Measurements from ENCODE around the gene OR7G2. TPM values are rescaled to one million over a fixed set of nuclear protein-coding genes. Genes with fewer than 3 reads are reported as not detected.
A peak's percentile ranks its signal among the peaks of the same experiment; 100 is the strongest.

The OR7G2 gene
- total and polyA plus RNA-seq, 3 experiments from 2014 or later = not detected

DNA sequence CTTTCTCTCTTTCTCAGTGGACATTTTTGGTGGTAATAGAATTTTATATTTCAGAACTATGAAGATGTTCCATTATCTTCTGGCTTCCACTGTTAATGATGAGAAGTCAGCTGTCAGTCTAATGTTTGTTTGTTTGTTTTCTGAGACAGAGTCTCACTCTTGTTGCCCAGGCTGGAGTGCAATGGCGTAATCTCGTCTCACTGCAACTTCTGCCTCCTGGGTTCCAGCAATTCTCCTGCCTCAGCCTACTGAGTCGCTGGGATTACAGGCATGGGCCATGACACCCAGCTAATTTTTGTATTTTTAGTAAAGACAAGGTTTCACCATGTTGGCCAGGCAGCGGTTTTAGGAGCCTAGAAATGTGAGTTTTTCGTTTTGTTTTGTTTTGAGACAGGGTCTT, 37.6 kb upstream of the OR7G2 start:
- Histone ChIP-seq H3K27ac (ENCODE audit: low read depth, low read length) (no peak overlapping the region), H3K9me3 (ENCODE audit: low read length) (peaks cover 8% of the 10 kb centered on the region), H3K27me3 (ENCODE audit: insufficient read depth, low read length, poor library complexity, severe bottlenecking) (no peaks in the 10 kb centered on the region), H3K36me3 (ENCODE audit: insufficient read depth, low read length) (no peaks in the 10 kb centered on the region), H3K4me1 (ENCODE audit: insufficient read depth, low read length) (peaks cover 21% of the 10 kb centered on the region), H3K4me3 (ENCODE audit: low read length) (no peak overlapping the region)
- peaks cover 5 to 16% (median 14%) of the 10 kb centered on the region in 5 donors for H3K9me3 Mint-ChIP-seq
- ChIA-PET POLR2A (no interaction called here), CTCF (no interaction called here)
- peaks cover 0 to 3% of the 10 kb centered on the region in 2 donors for H3K27me3 Mint-ChIP-seq
- no peak for DNase-seq
- peaks cover 70 to 90% (median 88%) of the 10 kb centered on the region in 3 donors for H3K4me1 Mint-ChIP-seq
- peaks cover 30 to 67% (median 35%) of the 10 kb centered on the region in 3 donors for H3K36me3 Mint-ChIP-seq
- H3K27ac Mint-ChIP-seq = no peak overlapping the region
- peak overlapping the region in 1 of 7 donors; percentile 48 for H3K4me3 Mint-ChIP-seq

GRCh38 chr19:9140159-9140874, 33.0 kb upstream of the OR7G2 start, which contains the start of gene ZNF317:
TSS of gene ZNF317 (plus strand) at chr19:9140397. CDS start at chr19:9156017, 15,620 bp downstream.
- Histone ChIP-seq H3K36me3 (ENCODE audit: insufficient read depth, low read length) (no peaks in the 10 kb centered on the region), H3K27me3 (ENCODE audit: insufficient read depth, low read length, poor library complexity, severe bottlenecking) (no peaks in the 10 kb centered on the region), H3K4me1 (ENCODE audit: insufficient read depth, low read length) (peaks cover 22% of the 10 kb centered on the region), H3K9me3 (ENCODE audit: low read length) (peaks cover 8% of the 10 kb centered on the region), H3K4me3 (ENCODE audit: low read length) (peak within 1 kb of the TSS; percentile 96), H3K27ac (ENCODE audit: low read depth, low read length) (peak within 1 kb of the TSS; percentile 91)
- Mint-ChIP-seq H3K9me3 (peaks cover 5 to 10% (median 7%) of the 10 kb centered on the region in 5 donors), H3K36me3 (peaks cover 14 to 31% (median 15%) of the 10 kb centered on the region in 3 donors), H3K27me3 (peaks cover 6 to 7% of the 10 kb centered on the region in 2 donors), H3K4me1 (peaks cover 45 to 60% (median 58%) of the 10 kb centered on the region in 3 donors), H3K4me3 (peak within 1 kb of the TSS; percentile 96 to 99 (median 99)), H3K27ac (peak within 1 kb of the TSS; percentile 91 to 99 (median 98))
- DNase-seq = peak; percentile 84 to 94 (median 88)
- POLR2A ChIA-PET = interaction anchor here (0.5 kb wide), 1 partner anchor 1387 kb away, joined by 3 read pairs; no protein-coding TSS in a partner anchor
- CTCF ChIA-PET = interaction anchor here (0.8 kb wide), 1 partner anchor 9 kb away, joined by 3 read pairs; no protein-coding TSS in a partner anchor

DNA sequence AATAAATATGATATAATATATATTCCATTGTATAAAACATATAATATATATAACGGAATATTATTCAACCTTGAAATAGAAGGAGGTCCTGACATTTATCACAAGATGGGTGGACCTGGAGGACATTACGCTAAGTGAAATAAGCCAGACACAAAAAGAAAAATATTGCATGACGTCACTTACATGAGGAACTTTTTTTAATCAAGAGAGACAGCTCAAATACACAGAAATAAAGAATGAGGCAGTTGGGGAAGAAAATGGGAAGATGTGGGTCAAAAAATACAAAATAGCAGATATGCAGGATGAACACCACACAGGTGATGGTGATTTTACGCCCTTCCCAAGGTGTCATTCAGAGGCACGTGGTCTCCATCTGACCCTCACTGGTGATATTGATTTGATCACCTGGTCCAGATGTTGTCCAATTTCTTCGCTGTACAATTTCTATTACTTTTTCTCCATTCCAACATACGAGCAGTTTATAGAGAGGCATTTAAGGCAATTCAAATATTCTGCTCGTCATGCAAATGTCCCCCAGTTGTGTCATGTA, 32.4 kb upstream of the OR7G2 start:
- H3K27me3 ChIP-seq (ENCODE audit: insufficient read depth, low read length, poor library complexity, severe bottlenecking) = no peaks in the 10 kb centered on the region
- ChIA-PET CTCF (no interaction called here), POLR2A (no interaction called here)
- peaks cover 44 to 55% (median 53%) of the 10 kb centered on the region in 3 donors for H3K4me1 Mint-ChIP-seq
- peaks cover 10 to 24% (median 11%) of the 10 kb centered on the region in 3 donors for H3K36me3 Mint-ChIP-seq
- peak overlapping the region; percentile 3 to 99 (median 98) for H3K27ac Mint-ChIP-seq
- no peak for DNase-seq
- peak overlapping the region; percentile 96 for H3K4me3 ChIP-seq (ENCODE audit: low read length)
- no peaks in the 10 kb centered on the region for H3K36me3 ChIP-seq (ENCODE audit: insufficient read depth, low read length)
- peaks cover under 1 to 5% (median 3%) of the 10 kb centered on the region in 5 donors for H3K9me3 Mint-ChIP-seq
- peak overlapping the region; percentile 96 to 99 (median 99) for H3K4me3 Mint-ChIP-seq
- H3K9me3 ChIP-seq (ENCODE audit: low read length) = peaks cover 2% of the 10 kb centered on the region
- peaks cover 7% of the 10 kb centered on the region in 2 donors for H3K27me3 Mint-ChIP-seq
- peaks cover 22% of the 10 kb centered on the region for H3K4me1 ChIP-seq (ENCODE audit: insufficient read depth, low read length)
- H3K27ac ChIP-seq (ENCODE audit: low read depth, low read length) = peak overlapping the region; percentile 91

DNA sequence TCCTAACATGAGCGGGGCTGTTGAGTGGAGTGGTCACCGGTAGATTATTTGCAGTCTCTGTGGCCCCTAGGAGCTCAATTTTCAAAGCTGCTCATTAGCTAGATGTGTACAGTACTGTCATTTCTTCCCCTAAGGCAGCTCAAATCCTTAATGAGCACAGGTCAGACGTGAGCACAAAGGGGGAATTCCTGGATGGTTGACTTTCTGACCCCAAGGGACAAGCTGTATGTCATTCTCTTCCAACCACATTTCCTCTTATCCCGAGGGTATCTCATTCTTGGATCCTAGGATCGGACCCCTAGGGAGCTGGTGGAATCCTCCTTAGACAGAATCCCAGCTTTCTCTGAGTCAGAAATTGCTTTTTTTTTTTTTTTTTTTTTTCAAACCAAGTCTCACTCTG, 25.1 kb upstream of the OR7G2 start:
- H3K4me1 Mint-ChIP-seq = peaks cover 4 to 12% (median 10%) of the 10 kb centered on the region in 3 donors
- H3K4me1 ChIP-seq (ENCODE audit: insufficient read depth, low read length) = no peaks in the 10 kb centered on the region
- POLR2A ChIA-PET = no interaction called here

DNA sequence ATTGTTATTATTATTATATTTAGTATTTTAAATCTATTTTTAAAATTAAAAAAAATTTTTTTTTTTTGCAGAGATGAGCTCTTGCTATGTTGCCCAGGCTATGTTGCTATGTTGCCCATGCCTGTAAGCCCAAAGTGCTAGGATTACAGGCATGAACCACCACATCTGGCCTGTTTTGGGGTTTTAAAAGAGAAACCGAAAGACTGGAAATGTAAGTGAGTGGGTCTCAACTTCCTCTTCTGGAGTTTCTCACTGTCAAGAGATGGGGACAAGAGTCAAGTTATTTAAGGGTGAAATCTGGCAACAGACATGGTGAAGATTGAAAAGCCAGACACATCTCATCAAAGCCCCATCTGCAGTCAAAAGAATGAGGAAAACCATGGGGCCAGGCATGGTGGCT, 23.7 kb upstream of the OR7G2 start:
- H3K27ac ChIP-seq (ENCODE audit: low read depth, low read length) = no peak overlapping the region
- H3K9me3 ChIP-seq (ENCODE audit: low read length) = no peaks in the 10 kb centered on the region
- no peak overlapping the region for H3K27ac Mint-ChIP-seq
- DNase-seq = no peak
- peaks cover 0 to 4% (median 0%) of the 10 kb centered on the region in 3 donors for H3K36me3 Mint-ChIP-seq
- peaks cover 2 to 7% (median 5%) of the 10 kb centered on the region in 3 donors for H3K4me1 Mint-ChIP-seq
- H3K4me3 ChIP-seq (ENCODE audit: low read length) = no peak overlapping the region
- H3K9me3 Mint-ChIP-seq = no peaks in the 10 kb centered on the region
- H3K4me1 ChIP-seq (ENCODE audit: insufficient read depth, low read length) = no peaks in the 10 kb centered on the region
- POLR2A ChIA-PET = no interaction called here
- H3K36me3 ChIP-seq (ENCODE audit: insufficient read depth, low read length) = no peaks in the 10 kb centered on the region
- no peaks in the 10 kb centered on the region for H3K27me3 ChIP-seq (ENCODE audit: insufficient read depth, low read length, poor library complexity, severe bottlenecking)
- CTCF ChIA-PET = no interaction called here
- no peak overlapping the region for H3K4me3 Mint-ChIP-seq
- peaks cover 14 to 25% of the 10 kb centered on the region in 2 donors for H3K27me3 Mint-ChIP-seq

More for the DNA sequence above, 25.1 kb upstream of the OR7G2 start:
- CTCF ChIA-PET = no interaction called here
- Histone ChIP-seq H3K36me3 (ENCODE audit: insufficient read depth, low read length) (no peaks in the 10 kb centered on the region), H3K9me3 (ENCODE audit: low read length) (no peaks in the 10 kb centered on the region), H3K4me3 (ENCODE audit: low read length) (no peak overlapping the region), H3K27me3 (ENCODE audit: insufficient read depth, low read length, poor library complexity, severe bottlenecking) (no peaks in the 10 kb centered on the region), H3K27ac (ENCODE audit: low read depth, low read length) (no peak overlapping the region)
- Mint-ChIP-seq H3K9me3 (no peaks in the 10 kb centered on the region), H3K27ac (no peak overlapping the region), H3K36me3 (no peaks in the 10 kb centered on the region), H3K4me3 (no peak overlapping the region), H3K27me3 (peaks cover 9 to 15% of the 10 kb centered on the region in 2 donors)
- no peak for DNase-seq

GRCh38 chr19:9128171-9128570, 20.9 kb upstream of the OR7G2 start:
- H3K27me3 ChIP-seq (ENCODE audit: insufficient read depth, low read length, poor library complexity, severe bottlenecking) = no peaks in the 10 kb centered on the region
- POLR2A ChIA-PET = no interaction called here
- peaks cover 0 to 4% (median 0%) of the 10 kb centered on the region in 3 donors for H3K36me3 Mint-ChIP-seq
- peaks cover 2 to 7% (median 5%) of the 10 kb centered on the region in 3 donors for H3K4me1 Mint-ChIP-seq
- CTCF ChIA-PET = no interaction called here
- H3K9me3 Mint-ChIP-seq = no peaks in the 10 kb centered on the region
- no peak overlapping the region for H3K4me3 ChIP-seq (ENCODE audit: low read length)
- no peaks in the 10 kb centered on the region for H3K9me3 ChIP-seq (ENCODE audit: low read length)
- no peak overlapping the region for H3K27ac ChIP-seq (ENCODE audit: low read depth, low read length)
- H3K4me1 ChIP-seq (ENCODE audit: insufficient read depth, low read length) = no peaks in the 10 kb centered on the region
- H3K4me3 Mint-ChIP-seq = no peak overlapping the region
- H3K36me3 ChIP-seq (ENCODE audit: insufficient read depth, low read length) = no peaks in the 10 kb centered on the region
- peaks cover 14 to 30% of the 10 kb centered on the region in 2 donors for H3K27me3 Mint-ChIP-seq
- no peak for DNase-seq
- H3K27ac Mint-ChIP-seq = no peak overlapping the region

DNA sequence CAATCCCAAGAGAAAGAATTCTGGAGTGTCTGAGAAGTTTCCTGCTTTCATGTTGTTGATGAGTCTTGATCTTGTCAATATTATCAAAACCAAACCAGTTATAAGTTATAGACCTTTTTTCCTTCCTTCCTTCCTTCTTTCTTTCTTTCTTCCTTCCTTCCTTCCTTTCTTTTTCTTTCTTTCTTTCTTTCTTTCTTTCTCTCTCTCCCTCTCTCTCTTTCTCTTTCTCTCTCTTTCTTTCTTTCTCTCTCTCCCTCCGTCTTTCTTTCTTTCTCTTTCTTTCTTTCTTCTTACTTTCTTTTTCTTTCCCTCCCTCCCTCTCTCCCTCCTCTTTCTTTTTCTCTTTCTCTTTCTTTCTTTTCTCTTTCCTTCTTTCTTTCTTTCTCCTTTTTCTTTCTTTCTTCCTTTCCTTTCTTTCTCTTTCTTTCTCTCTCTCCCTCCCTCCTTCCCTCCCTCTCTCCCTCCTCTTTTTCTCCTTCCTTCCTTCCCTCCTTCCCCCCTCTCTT, 19.7 kb upstream of the OR7G2 start, which contains the start of gene OR7G3:
TSS of gene OR7G3 (minus strand) at position 51 of the 506 bp plus-strand sequence. CDS start at position 51, 0 bp downstream.
- CTCF ChIA-PET = no interaction called here
- peaks cover 0 to 4% (median 0%) of the 10 kb centered on the region in 3 donors for H3K36me3 Mint-ChIP-seq
- Histone ChIP-seq H3K4me3 (ENCODE audit: low read length) (no peak within 1 kb of the TSS), H3K36me3 (ENCODE audit: insufficient read depth, low read length) (no peaks in the 10 kb centered on the region), H3K9me3 (ENCODE audit: low read length) (no peaks in the 10 kb centered on the region), H3K27me3 (ENCODE audit: insufficient read depth, low read length, poor library complexity, severe bottlenecking) (no peaks in the 10 kb centered on the region), H3K27ac (ENCODE audit: low read depth, low read length) (no peak within 1 kb of the TSS), H3K4me1 (ENCODE audit: insufficient read depth, low read length) (no peaks in the 10 kb centered on the region)
- peaks cover 2 to 7% (median 5%) of the 10 kb centered on the region in 3 donors for H3K4me1 Mint-ChIP-seq
- H3K27me3 Mint-ChIP-seq = peaks cover 14 to 34% of the 10 kb centered on the region in 2 donors
- H3K27ac Mint-ChIP-seq = peak within 1 kb of the TSS in 2 of 8 donors; percentile 19 to 33
- POLR2A ChIA-PET = no interaction called here
- H3K9me3 Mint-ChIP-seq = no peaks in the 10 kb centered on the region
- H3K4me3 Mint-ChIP-seq = no peak within 1 kb of the TSS
- no peak for DNase-seq

- H3K27ac Mint-ChIP-seq = no peak overlapping the region
- no peak for DNase-seq
- H3K4me3 ChIP-seq (ENCODE audit: low read length) = no peak overlapping the region
- H3K4me1 Mint-ChIP-seq = no peaks in the 10 kb centered on the region
- ChIA-PET POLR2A (no interaction called here), CTCF (no interaction called here)
- H3K27ac ChIP-seq (ENCODE audit: low read depth, low read length) = no peak overlapping the region
- H3K9me3 Mint-ChIP-seq = no peaks in the 10 kb centered on the region
- H3K27me3 Mint-ChIP-seq = peaks cover 17 to 27% of the 10 kb centered on the region in 2 donors
- no peaks in the 10 kb centered on the region for H3K36me3 ChIP-seq (ENCODE audit: insufficient read depth, low read length)
- H3K36me3 Mint-ChIP-seq = no peaks in the 10 kb centered on the region
- no peaks in the 10 kb centered on the region for H3K4me1 ChIP-seq (ENCODE audit: insufficient read depth, low read length)
- no peaks in the 10 kb centered on the region for H3K27me3 ChIP-seq (ENCODE audit: insufficient read depth, low read length, poor library complexity, severe bottlenecking)
- H3K4me3 Mint-ChIP-seq = no peak overlapping the region
- no peaks in the 10 kb centered on the region for H3K9me3 ChIP-seq (ENCODE audit: low read length)
Measured at GRCh38 chr19:9116547-9116946, 9.3 kb upstream of the OR7G2 start.

All from CD8-positive, alpha-beta memory T cell (primary cell).